HFF-Myc (cell line): Measurements from ENCODE around the gene HCN4.

Source experiments
- DNase-seq: peaks from one replicate; pipeline ENCODE4 v3.0.0-alpha.2; 2011; ENCODE audit warnings: low read depth; ENCODE audit errors: extremely low read depth
- H3K4me3 ChIP-seq: replicated peaks from 2 replicates; pipeline ENCODE4 v1.5.1; 2011; ENCODE audit warnings: low read depth, mild to moderate bottlenecking, control low read depth, low read length
- TF ChIP-seq, protein P1 (sequence below): IDR thresholded peaks from 2 replicates; pipeline ENCODE4 v1.5.1; 2012; ENCODE audit warnings: mild to moderate bottlenecking, low read depth, low read length, control low read depth; ENCODE audit errors: missing control alignments

HCN4 gene

DNA sequence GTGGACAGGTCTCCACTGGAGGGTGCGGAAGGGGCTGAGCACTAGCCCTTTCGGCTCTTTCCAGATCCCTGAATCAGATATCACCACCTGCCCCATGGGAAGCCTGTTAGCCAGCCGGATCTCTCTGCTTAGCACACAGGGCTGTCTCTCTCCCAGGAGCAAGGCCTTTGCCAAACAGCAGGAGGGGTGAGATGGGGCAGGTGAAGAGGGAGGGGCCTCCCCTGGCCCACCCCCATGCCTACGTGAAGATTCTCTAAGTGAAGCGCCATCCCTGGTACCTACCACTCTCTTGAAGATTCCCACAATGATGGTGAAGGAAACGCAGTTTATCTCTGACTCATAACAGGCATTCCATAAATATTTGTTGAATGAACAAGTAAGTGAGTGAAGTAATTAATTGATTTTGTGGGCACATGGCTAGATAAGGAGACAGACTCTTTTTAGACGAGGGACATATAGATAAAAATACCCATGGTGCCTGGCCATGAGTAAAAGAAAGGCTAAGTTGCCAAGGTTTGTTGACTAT lies 19.6 kb upstream of the HCN4 start:
- TF ChIP-seq, protein P1, sequence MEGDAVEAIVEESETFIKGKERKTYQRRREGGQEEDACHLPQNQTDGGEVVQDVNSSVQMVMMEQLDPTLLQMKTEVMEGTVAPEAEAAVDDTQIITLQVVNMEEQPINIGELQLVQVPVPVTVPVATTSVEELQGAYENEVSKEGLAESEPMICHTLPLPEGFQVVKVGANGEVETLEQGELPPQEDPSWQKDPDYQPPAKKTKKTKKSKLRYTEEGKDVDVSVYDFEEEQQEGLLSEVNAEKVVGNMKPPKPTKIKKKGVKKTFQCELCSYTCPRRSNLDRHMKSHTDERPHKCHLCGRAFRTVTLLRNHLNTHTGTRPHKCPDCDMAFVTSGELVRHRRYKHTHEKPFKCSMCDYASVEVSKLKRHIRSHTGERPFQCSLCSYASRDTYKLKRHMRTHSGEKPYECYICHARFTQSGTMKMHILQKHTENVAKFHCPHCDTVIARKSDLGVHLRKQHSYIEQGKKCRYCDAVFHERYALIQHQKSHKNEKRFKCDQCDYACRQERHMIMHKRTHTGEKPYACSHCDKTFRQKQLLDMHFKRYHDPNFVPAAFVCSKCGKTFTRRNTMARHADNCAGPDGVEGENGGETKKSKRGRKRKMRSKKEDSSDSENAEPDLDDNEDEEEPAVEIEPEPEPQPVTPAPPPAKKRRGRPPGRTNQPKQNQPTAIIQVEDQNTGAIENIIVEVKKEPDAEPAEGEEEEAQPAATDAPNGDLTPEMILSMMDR = no peak
- DNase-seq = peak; percentile 14
- H3K4me3 ChIP-seq = no peak overlapping the region

DNA sequence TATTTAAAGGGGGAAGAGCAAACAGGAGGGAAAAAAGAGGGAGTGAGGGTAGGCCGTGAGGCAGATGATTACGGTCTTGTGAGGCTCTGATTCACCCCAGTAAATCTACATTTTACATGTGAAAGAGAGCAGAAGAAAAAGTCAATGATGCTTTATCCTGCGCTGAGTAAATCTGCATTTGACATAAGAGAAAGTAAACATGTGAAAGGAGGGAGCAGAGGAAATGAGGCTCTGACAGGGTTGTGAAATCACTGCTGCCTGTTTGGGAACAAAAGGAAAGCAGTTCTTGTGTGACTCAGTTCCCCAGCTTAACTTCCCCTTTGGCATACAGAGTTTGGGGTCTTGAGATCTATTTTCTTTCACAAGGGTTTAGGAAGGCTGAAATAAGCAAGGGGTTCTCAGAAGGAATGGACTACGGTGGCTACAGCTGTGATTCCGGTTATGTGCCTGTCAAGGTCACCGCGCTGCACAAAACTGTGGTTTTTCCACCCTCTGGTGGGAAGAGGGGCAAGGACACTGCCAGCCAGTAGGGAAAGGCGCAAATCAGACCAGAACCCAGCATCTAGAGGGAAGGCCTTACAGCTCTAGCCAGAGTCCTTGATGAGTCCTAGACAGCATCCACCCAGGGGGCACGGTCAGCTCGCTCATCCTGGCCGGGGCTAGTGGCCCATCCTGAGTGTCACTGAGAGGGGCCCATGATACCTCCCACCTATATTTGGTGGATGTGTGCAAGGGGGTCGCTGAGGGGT lies 18.9 kb upstream of the HCN4 start:
- H3K4me3 ChIP-seq = no peak overlapping the region
- TF ChIP-seq, protein P1 = no peak
- DNase-seq = no peak

DNA sequence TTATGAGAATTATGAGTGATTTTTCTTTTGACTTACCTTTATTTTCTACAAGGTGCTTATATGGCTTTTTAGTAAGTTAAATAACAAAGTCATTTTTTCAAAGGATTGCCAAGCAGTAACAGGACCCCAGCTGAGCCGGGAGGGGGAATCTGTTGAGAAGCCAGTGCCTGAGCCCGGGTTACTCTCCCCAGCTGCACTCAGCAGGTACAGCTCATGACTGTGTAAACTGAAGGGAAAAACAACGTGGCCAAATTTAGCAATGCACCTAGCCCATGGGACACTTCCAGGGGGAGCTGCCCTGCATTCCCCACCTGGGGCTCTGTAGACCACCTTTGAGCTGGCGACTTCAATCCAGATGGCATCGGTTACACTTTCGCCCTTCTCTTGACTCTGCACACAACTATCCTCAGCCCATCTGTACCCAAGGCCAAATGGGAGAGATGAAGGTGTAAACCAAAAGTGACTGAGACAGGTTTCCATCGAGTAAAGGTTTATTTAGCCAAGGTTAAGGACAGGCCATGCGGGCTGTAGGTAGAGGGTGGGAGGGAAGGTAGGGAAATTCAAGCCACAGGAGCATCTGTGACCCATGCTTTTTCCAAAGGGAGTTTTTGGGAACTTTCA lies 18.2 kb upstream of the HCN4 start:
- H3K4me3 ChIP-seq = no peak overlapping the region
- no peak for DNase-seq
- TF ChIP-seq, protein P1 = no peak

DNA sequence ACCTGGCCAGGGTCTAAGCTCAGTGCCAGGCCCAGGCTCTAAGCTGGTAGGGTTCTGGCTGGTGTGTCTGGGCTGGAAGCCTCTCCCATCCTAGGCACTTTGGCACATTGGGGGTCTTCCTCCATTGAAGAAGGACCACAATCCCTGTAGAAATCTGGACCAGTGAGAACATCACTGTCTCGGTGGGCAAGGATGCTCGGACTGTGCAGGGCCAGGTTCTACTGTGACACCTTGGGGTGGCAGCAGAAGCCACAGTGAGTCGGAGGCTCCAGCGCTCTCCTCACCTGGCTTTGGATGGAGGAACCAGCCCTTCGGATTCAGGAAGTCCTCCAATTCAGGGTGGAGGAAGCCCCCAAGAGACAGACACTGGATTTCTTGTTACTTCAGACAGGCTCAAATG lies 17.5 kb upstream of the HCN4 start:
- TF ChIP-seq, protein P1 = no peak

DNA sequence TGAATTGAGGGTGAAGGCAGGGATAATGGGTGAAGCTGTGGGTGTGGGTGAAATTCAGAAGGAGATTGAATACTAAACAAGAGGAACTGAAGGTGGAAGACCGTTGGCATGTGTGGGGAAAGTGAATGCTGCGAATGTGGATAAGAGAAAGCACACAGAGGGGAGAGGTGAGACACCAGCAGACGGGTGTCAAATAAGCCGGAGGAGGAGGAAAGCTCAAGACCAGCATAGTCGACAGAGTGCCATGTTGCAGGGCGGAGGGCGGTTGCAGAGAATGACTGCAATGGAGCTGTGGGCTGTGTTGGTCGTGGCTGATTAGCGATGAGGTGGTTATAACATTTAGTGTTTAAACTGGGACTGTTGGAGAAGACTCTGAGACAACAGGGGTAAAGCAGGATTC lies 16.4 kb upstream of the HCN4 start:
- no peak overlapping the region for H3K4me3 ChIP-seq
- TF ChIP-seq, protein P1 = no peak
- DNase-seq = no peak

More for the DNA sequence above, 17.5 kb upstream of the HCN4 start:
- DNase-seq = no peak
- no peak overlapping the region for H3K4me3 ChIP-seq

DNA sequence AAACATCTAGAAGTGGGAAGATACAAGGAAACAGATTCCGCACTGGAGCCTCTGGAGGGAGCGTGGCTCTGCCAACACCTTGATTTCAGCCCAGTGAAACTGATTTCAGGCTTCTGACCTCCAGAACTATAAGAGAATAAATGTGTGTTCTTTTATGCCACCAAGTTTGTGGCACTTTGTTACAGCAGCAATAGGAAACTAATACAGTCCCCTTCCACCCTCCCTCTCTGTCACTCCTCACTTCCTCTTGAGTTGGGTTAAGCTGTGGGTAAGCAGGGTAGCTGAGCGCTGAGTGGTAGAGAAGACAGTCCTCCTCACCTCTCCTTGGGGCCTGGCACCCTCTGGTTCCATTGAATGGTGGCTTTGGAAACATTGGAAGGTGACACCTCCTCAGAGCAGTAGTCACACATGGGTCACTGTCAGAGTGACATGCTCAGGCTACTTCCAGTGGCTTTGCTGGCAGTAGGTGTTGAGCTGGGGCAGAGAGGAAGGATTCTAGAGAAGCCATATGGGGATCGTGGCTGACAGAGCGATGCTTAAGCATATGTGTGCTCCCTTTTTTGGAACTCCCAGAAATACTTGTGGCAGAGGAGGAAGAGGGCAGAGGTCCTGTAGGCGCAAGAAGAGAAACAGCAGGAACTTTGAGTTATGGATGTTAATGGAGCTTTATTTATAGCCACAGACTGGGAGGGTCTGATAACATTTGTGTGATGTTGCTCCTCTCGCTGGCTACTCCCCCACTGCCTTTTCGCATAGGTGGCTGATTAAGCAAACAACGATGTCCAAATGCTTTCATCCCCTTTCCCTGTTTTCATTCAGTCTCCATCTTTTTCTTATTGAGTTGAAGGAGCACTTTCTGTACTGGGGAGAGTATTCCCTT lies 14.8 kb upstream of the HCN4 start:
- H3K4me3 ChIP-seq = no peak overlapping the region
- no peak for DNase-seq
- TF ChIP-seq, protein P1 = no peak
